Stimulated activated CD4-positive, alpha-beta T cell treated with anti-CD3 and anti-CD28 coated beads, Interleukin-12 subunit alpha, Interleukin-12 subunit beta, amount 100 ng/mL, for 24 hours (primary cell): ENCODE results near the gene CDC42BPB.

Experiments used
- DNase-seq, 2 experiments: peaks; one replicate each; pipeline ENCODE4 v3.0.0-alpha.2; 2020; ENCODE audit warnings: low read depth in 2 of 2

The CDC42BPB gene

GRCh38 chr14:103073367-103073875 is 16.1 kb upstream of the CDC42BPB start:
- no peak for DNase-seq

- no peak for DNase-seq
Measured at GRCh38 chr14:103072595-103073366, 15.4 kb upstream of the CDC42BPB start.

GRCh38 chr14:103071544-103072251 is 14.3 kb upstream of the CDC42BPB start:
- no peak for DNase-seq

GRCh38 chr14:103070971-103071542 is 13.7 kb upstream of the CDC42BPB start:
- DNase-seq: no peak

GRCh38 chr14:103070263-103070885 is 13.0 kb upstream of the CDC42BPB start:
- DNase-seq: no peak

- no peak for DNase-seq
Measured at GRCh38 chr14:103068351-103069073, 11.2 kb upstream of the CDC42BPB start.

GRCh38 chr14:103067231-103067954 is 10.0 kb upstream of the CDC42BPB start:
- DNase-seq: no peak

- DNase-seq: no peak
Measured at GRCh38 chr14:103066399-103066798, 9.1 kb upstream of the CDC42BPB start.

- DNase-seq: no peak
Measured at GRCh38 chr14:103065861-103066260, 8.5 kb upstream of the CDC42BPB start.

GRCh38 chr14:103064978-103065377 is 7.6 kb upstream of the CDC42BPB start:
- no peak for DNase-seq

GRCh38 chr14:103064436-103064835 is 7.1 kb upstream of the CDC42BPB start:
- DNase-seq: no peak

GRCh38 chr14:103061482-103061976 is 4.2 kb upstream of the CDC42BPB start:
- DNase-seq: no peak

- no peak for DNase-seq
Measured at GRCh38 chr14:103059556-103059955, 2.2 kb upstream of the CDC42BPB start.

GRCh38 chr14:103058164-103059055 is 1.1 kb upstream of the CDC42BPB start:
- DNase-seq: no peak

- DNase-seq: no peak
Measured at GRCh38 chr14:103057028-103057371, 349 bp downstream of the CDC42BPB start.

- no peak for DNase-seq
Measured at GRCh38 chr14:103056322-103057027, 874 bp downstream of the CDC42BPB start.

- DNase-seq: no peak
Measured at GRCh38 chr14:103055695-103056094, 1.7 kb downstream of the CDC42BPB start.

- DNase-seq: no peak
Measured at GRCh38 chr14:103052407-103052806, 4.9 kb downstream of the CDC42BPB start.

- no peak for DNase-seq
Measured at GRCh38 chr14:103050935-103051334, 6.4 kb downstream of the CDC42BPB start.
